Liver (tissue), 9 donors: ENCODE data around the gene ZNF664. TPM values are rescaled to one million over a fixed set of nuclear protein-coding genes. Genes with fewer than 3 reads are reported as not detected.

Source experiments
- DNase-seq: peaks from one replicate; pipeline ENCODE4 v3.0.0-alpha.2; 2017; ENCODE audit warnings: low spot score
- H3K27ac ChIP-seq, 2 donors: one replicate each; pipeline ENCODE4 v1.7.0; 2013; ENCODE audit warnings: inconsistent platforms in 2 of 2, low read length in 2 of 2, control low read depth in 1 of 2, low read depth in 1 of 2, mild to moderate bottlenecking in 1 of 2
- H3K27me3 ChIP-seq, 4 donors: one replicate each; pipeline versions ENCODE4 v1.6.1 to v1.7.0; 2013; ENCODE audit warnings: low read length in 3 of 4, inconsistent platforms in 1 of 4, mild to moderate bottlenecking in 1 of 4, moderate library complexity in 1 of 4; ENCODE audit not compliant: control insufficient read depth in 4 of 4, insufficient read depth in 4 of 4
- H3K36me3 ChIP-seq, 4 donors: one replicate each; pipeline versions ENCODE4 v1.6.1 to v1.7.0; 2013; ENCODE audit warnings: low read length in 3 of 4, mild to moderate bottlenecking in 3 of 4, low read depth in 1 of 4, moderate library complexity in 1 of 4; ENCODE audit not compliant: control insufficient read depth in 4 of 4, insufficient read depth in 3 of 4
- H3K4me1 ChIP-seq, 4 donors: one replicate each; pipeline versions ENCODE4 v1.6.1 to v1.7.0; 2013; ENCODE audit warnings: low read length in 3 of 4, mild to moderate bottlenecking in 3 of 4, moderate library complexity in 1 of 4; ENCODE audit not compliant: control insufficient read depth in 4 of 4, insufficient read depth in 4 of 4
- H3K4me3 ChIP-seq, 3 donors: one replicate each; pipeline versions ENCODE4 v1.6.1 to v1.7.0; 2013; ENCODE audit warnings: low read length in 3 of 3, control low read depth in 1 of 3, low read depth in 1 of 3, mild to moderate bottlenecking in 1 of 3
- H3K9ac ChIP-seq, 2 donors: one replicate each; pipeline ENCODE4 v1.7.0; 2013; ENCODE audit warnings: low read length in 2 of 2, mild to moderate bottlenecking in 2 of 2, moderate library complexity in 2 of 2, control low read depth in 1 of 2, low read depth in 1 of 2
- H3K9me3 ChIP-seq, 4 donors: one replicate each; pipeline versions ENCODE4 v1.6.1 to v1.7.0; 2013; ENCODE audit warnings: low read length in 3 of 4; ENCODE audit not compliant: control insufficient read depth in 4 of 4
- ATF3 ChIP-seq: IDR thresholded peaks from 2 replicates; pipeline ENCODE4 v1.6.1; 2016; ENCODE audit warnings: antibody characterized with exemption
- CTCF ChIP-seq: fragments of 150-350 bp; IDR thresholded peaks from 2 replicates; pipeline ENCODE4 v1.5.1; 2017; ENCODE audit warnings: improper control_type of control experiment, low read depth, low read length; ENCODE audit not compliant: missing input control
- EGR1 ChIP-seq, 2 donors: IDR thresholded peaks; 2 replicates each; pipeline ENCODE4 v1.6.1; 2016 to 2018; ENCODE audit warnings: antibody characterized with exemption in 2 of 2, low read depth in 2 of 2
- FOXA1 ChIP-seq: IDR thresholded peaks from 2 replicates; pipeline ENCODE4 v1.6.1; 2016; ENCODE audit warnings: antibody characterized with exemption
- FOXA2 ChIP-seq: IDR thresholded peaks from 2 replicates; pipeline ENCODE4 v1.6.1; 2016; ENCODE audit warnings: antibody characterized with exemption
- GABPA ChIP-seq, 2 donors: IDR thresholded peaks in 1 of 2; conservative IDR thresholded peaks in 1 of 2; 2 replicates each; pipeline ENCODE4 v1.6.1; 2016; ENCODE audit warnings: antibody characterized with exemption in 2 of 2, mild to moderate bottlenecking in 1 of 2, moderate library complexity in 1 of 2
- HNF4A ChIP-seq, 2 donors: conservative IDR thresholded peaks; 2 replicates each; pipeline ENCODE4 v1.6.1; 2016; ENCODE audit warnings: antibody characterized with exemption in 2 of 2, mild to moderate bottlenecking in 2 of 2
- HNF4G ChIP-seq: IDR thresholded peaks from 2 replicates; pipeline ENCODE4 v1.6.1; 2016; ENCODE audit warnings: antibody characterized with exemption
- JUND ChIP-seq, 2 donors: IDR thresholded peaks; 2 replicates each; pipeline ENCODE4 v1.6.1; 2016; ENCODE audit warnings: antibody characterized with exemption in 2 of 2
- MAX ChIP-seq: IDR thresholded peaks from 2 replicates; pipeline ENCODE4 v1.6.1; 2016; ENCODE audit warnings: antibody characterized with exemption
- NR2F2 ChIP-seq: IDR thresholded peaks from 2 replicates; pipeline ENCODE4 v1.6.1; 2016; ENCODE audit warnings: antibody characterized with exemption
- RAD21 ChIP-seq, 2 donors: IDR thresholded peaks; 2 replicates each; pipeline ENCODE4 v1.6.1; 2016; ENCODE audit warnings: antibody characterized with exemption in 2 of 2, mild to moderate bottlenecking in 2 of 2
- REST ChIP-seq: IDR thresholded peaks from 2 replicates; pipeline ENCODE4 v1.6.1; 2016; ENCODE audit warnings: antibody characterized with exemption, mild to moderate bottlenecking
- RXRA ChIP-seq, 2 donors: IDR thresholded peaks; 2 replicates each; pipeline ENCODE4 v1.6.1; 2017 to 2018; ENCODE audit warnings: antibody characterized with exemption in 2 of 2, mild to moderate bottlenecking in 1 of 2
- SP1 ChIP-seq: IDR thresholded peaks from 2 replicates; pipeline ENCODE4 v1.6.1; 2018; ENCODE audit warnings: antibody characterized with exemption, mild to moderate bottlenecking
- TAF1 ChIP-seq: conservative IDR thresholded peaks from 2 replicates; pipeline ENCODE4 v1.6.1; 2016; ENCODE audit warnings: antibody characterized with exemption, mild to moderate bottlenecking
- YY1 ChIP-seq: IDR thresholded peaks from 2 replicates; pipeline ENCODE4 v1.6.1; 2016; ENCODE audit warnings: antibody characterized with exemption, mild to moderate bottlenecking
- ZBTB33 ChIP-seq: IDR thresholded peaks from 2 replicates; pipeline ENCODE4 v1.6.1; 2016; ENCODE audit warnings: antibody characterized with exemption
- WGBS: extraction: QIAGEN DNeasy Blood & Tissue Kit; methylation state at CpG from one replicate; pipeline ENCODE4 v1.1.7; 2013; 5-methylcytosine and 5-hydroxymethylcytosine counted together
- polyA plus RNA-seq, 2 donors: library from polyadenylated mRNA; stranded (reverse) in 1 of 2; unstranded in 1 of 2; fragments of 200-250 nt in 1 of 2; fragments of >200 nt in 1 of 2; fragmentation: Nextera tagmentation in 1 of 2; extraction: Ambion mirVana in 1 of 2; gene quantifications; one replicate each; pipeline versions ENCODE4 v1.2.1 to v1.2.3, GENCODE V29; 2013 to 2015
- total RNA-seq, 2 donors: library from RNA; depleted of rRNA; stranded (reverse); fragments of >200 nt; gene quantifications; one replicate each; pipeline ENCODE4 v1.2.3, GENCODE V29; 2014
- donor health status: healthy.
- donor health status: healthy.
- donor health status: healthy.
- donor health status: healthy.
- donor health status: healthy.

The ZNF664 gene
- total and polyA plus RNA-seq, 4 donors, result 7.2 to 40.3 (median 29.6) TPM

GRCh38 chr12:123934016-123934620 lies 38.9 kb upstream of the ZNF664 start:
- H3K9me3 ChIP-seq, result no peaks in the 10 kb centered on the region
- no peaks in the 10 kb centered on the region for H3K27me3 ChIP-seq
- no peak overlapping the region for H3K27ac ChIP-seq
- H3K9ac ChIP-seq, result no peak overlapping the region
- no peak for TF ChIP-seq MAX
- no peak for TF ChIP-seq FOXA1
- TF ChIP-seq JUND (IDR thresholded peaks at IDR 0.05), result no peak
- TF ChIP-seq FOXA2, result no peak
- no peak for TF ChIP-seq RXRA (IDR thresholded peaks at IDR 0.05)
- no peak for TF ChIP-seq GABPA (IDR thresholded peaks at IDR 0.05 in 1 of 2, conservative IDR thresholded peaks at IDR 0.05 in 1 of 2)
- no peak for TF ChIP-seq RAD21 (IDR thresholded peaks at IDR 0.05)
- no peak for TF ChIP-seq EGR1 (IDR thresholded peaks at IDR 0.05; ENCODE audit: low read depth in 2 of 2)
- TF ChIP-seq REST, result no peak
- no peak for TF ChIP-seq CTCF
- no peak for TF ChIP-seq NR2F2
- no peak for TF ChIP-seq HNF4A (conservative IDR thresholded peaks at IDR 0.05)
- TF ChIP-seq YY1, result no peak
- no peak for TF ChIP-seq HNF4G
- no peak for DNase-seq
- no peak overlapping the region for H3K4me3 ChIP-seq
- peaks cover 0 to 1% (median 0%) of the 10 kb centered on the region in 4 donors for H3K4me1 ChIP-seq
- peaks cover 0 to 12% (median 1%) of the 10 kb centered on the region in 4 donors for H3K36me3 ChIP-seq
- WGBS, result 87% methylated on average over 11 of the region's 11 CpGs

GRCh38 chr12:123934829-123935228 lies 38.2 kb upstream of the ZNF664 start:
- Histone ChIP-seq H3K4me1 (peaks cover 0 to 1% (median 0%) of the 10 kb centered on the region in 4 donors), H3K36me3 (peaks cover 0 to 12% (median 2%) of the 10 kb centered on the region in 4 donors), H3K27me3 (no peaks in the 10 kb centered on the region), H3K9ac (no peak overlapping the region), H3K27ac (no peak overlapping the region), H3K9me3 (no peaks in the 10 kb centered on the region), H3K4me3 (no peak overlapping the region)
- no peak for DNase-seq
- WGBS, result 79% methylated on average over 9 of the region's 9 CpGs
- TF ChIP-seq HNF4A (conservative IDR thresholded peaks at IDR 0.05), result no peak
- no peak for TF ChIP-seq NR2F2
- TF ChIP-seq EGR1 (IDR thresholded peaks at IDR 0.05; ENCODE audit: low read depth in 2 of 2), result no peak
- TF ChIP-seq FOXA2, result no peak
- no peak for TF ChIP-seq RAD21 (IDR thresholded peaks at IDR 0.05)
- no peak for TF ChIP-seq HNF4G
- TF ChIP-seq TAF1, result no peak
- no peak for TF ChIP-seq GABPA (IDR thresholded peaks at IDR 0.05 in 1 of 2, conservative IDR thresholded peaks at IDR 0.05 in 1 of 2)
- no peak for TF ChIP-seq SP1
- no peak for TF ChIP-seq ZBTB33
- no peak for TF ChIP-seq REST
- TF ChIP-seq CTCF, result no peak
- no peak for TF ChIP-seq RXRA (IDR thresholded peaks at IDR 0.05)
- no peak for TF ChIP-seq ATF3
